Measurements from ENCODE around the gene KLK1. TPM values are rescaled to one million over a fixed set of nuclear protein-coding genes. Genes with fewer than 3 reads are reported as not detected.
A peak's percentile ranks its signal among the peaks of the same experiment; 100 is the strongest.

Gene KLK1
- total RNA-seq, 2 donors from 2014 or later: not detected

GRCh38 chr19:50797781-50798658, 25.6 kb downstream of the KLK1 start:
- no peak overlapping the region for H3K4me3 Mint-ChIP-seq
- H3K9me3 Mint-ChIP-seq: no peaks in the 10 kb centered on the region
- H3K4me1 Mint-ChIP-seq (ENCODE audit: low read depth in 2 of 2): peaks cover 11 to 12% of the 10 kb centered on the region in 2 donors
- no peak for ATAC-seq
- DNase-seq (ENCODE audit: low spot score): no peak
- no peaks in the 10 kb centered on the region for H3K27me3 Mint-ChIP-seq
- H3K27ac Mint-ChIP-seq: no peak overlapping the region
- peaks cover 12% of the 10 kb centered on the region for H3K36me3 Mint-ChIP-seq

- DNase-seq (ENCODE audit: low spot score) (no peak), ATAC-seq (no peak)
- Mint-ChIP-seq H3K27ac (no peak overlapping the region), H3K36me3 (peaks cover 7% of the 10 kb centered on the region), H3K9me3 (no peaks in the 10 kb centered on the region), H3K4me3 (no peak overlapping the region), H3K4me1 (ENCODE audit: low read depth in 2 of 2) (peaks cover 6 to 8% of the 10 kb centered on the region in 2 donors), H3K27me3 (no peaks in the 10 kb centered on the region)
These were observed 26.2 kb downstream of the KLK1 start for GRCh38 chr19:50797429-50797780.

- Mint-ChIP-seq H3K9me3 (no peaks in the 10 kb centered on the region), H3K27me3 (no peaks in the 10 kb centered on the region), H3K4me1 (ENCODE audit: low read depth in 2 of 2) (peaks cover 6 to 8% of the 10 kb centered on the region in 2 donors), H3K27ac (no peak overlapping the region), H3K36me3 (peaks cover 7% of the 10 kb centered on the region), H3K4me3 (no peak overlapping the region)
- DNase-seq (ENCODE audit: low spot score): no peak
- no peak for ATAC-seq
These were observed 26.8 kb downstream of the KLK1 start for GRCh38 chr19:50796634-50797428.

- DNase-seq (ENCODE audit: low spot score) (no peak), ATAC-seq (no peak)
- H3K9me3 Mint-ChIP-seq: no peaks in the 10 kb centered on the region
- no peaks in the 10 kb centered on the region for H3K27me3 Mint-ChIP-seq
- H3K27ac Mint-ChIP-seq: no peak overlapping the region
- peaks cover 5% of the 10 kb centered on the region for H3K36me3 Mint-ChIP-seq
- H3K4me1 Mint-ChIP-seq (ENCODE audit: low read depth in 2 of 2): peaks cover 6 to 9% of the 10 kb centered on the region in 2 donors
- H3K4me3 Mint-ChIP-seq: no peak overlapping the region
These were observed 27.4 kb downstream of the KLK1 start for GRCh38 chr19:50796128-50796633.

- Mint-ChIP-seq H3K4me3 (no peak overlapping the region), H3K27ac (no peak overlapping the region), H3K9me3 (no peaks in the 10 kb centered on the region), H3K27me3 (no peaks in the 10 kb centered on the region), H3K36me3 (peaks cover under 1% of the 10 kb centered on the region), H3K4me1 (ENCODE audit: low read depth in 2 of 2) (peaks cover 4 to 7% of the 10 kb centered on the region in 2 donors)
- no peak for DNase-seq (ENCODE audit: low spot score)
- ATAC-seq: no peak
These were observed 27.9 kb downstream of the KLK1 start for GRCh38 chr19:50795664-50796073.

- DNase-seq (ENCODE audit: low spot score) (no peak), ATAC-seq (peak in 1 of 2 donors; percentile 41)
- H3K27me3 Mint-ChIP-seq: no peaks in the 10 kb centered on the region
- no peaks in the 10 kb centered on the region for H3K9me3 Mint-ChIP-seq
- no peak overlapping the region for H3K4me3 Mint-ChIP-seq
- H3K36me3 Mint-ChIP-seq: no peaks in the 10 kb centered on the region
- H3K4me1 Mint-ChIP-seq (ENCODE audit: low read depth in 2 of 2): peaks cover 4% of the 10 kb centered on the region in 2 donors
- H3K27ac Mint-ChIP-seq: no peak overlapping the region
These were observed 28.5 kb downstream of the KLK1 start for GRCh38 chr19:50794876-50795663.

GRCh38 chr19:50794074-50794875, 29.3 kb downstream of the KLK1 start:
- H3K4me3 Mint-ChIP-seq: no peak overlapping the region
- H3K9me3 Mint-ChIP-seq: no peaks in the 10 kb centered on the region
- no peaks in the 10 kb centered on the region for H3K27me3 Mint-ChIP-seq
- H3K4me1 Mint-ChIP-seq (ENCODE audit: low read depth in 2 of 2): peaks cover 4% of the 10 kb centered on the region in 2 donors
- DNase-seq (ENCODE audit: low spot score) (no peak), ATAC-seq (peak in 1 of 2 donors; percentile 21)
- H3K27ac Mint-ChIP-seq: no peak overlapping the region
- no peaks in the 10 kb centered on the region for H3K36me3 Mint-ChIP-seq

GRCh38 chr19:50793558-50794065, 30.0 kb downstream of the KLK1 start:
- Mint-ChIP-seq H3K27ac (no peak overlapping the region), H3K36me3 (no peaks in the 10 kb centered on the region), H3K9me3 (no peaks in the 10 kb centered on the region), H3K4me1 (ENCODE audit: low read depth in 2 of 2) (peaks cover 4% of the 10 kb centered on the region in 2 donors), H3K27me3 (no peaks in the 10 kb centered on the region), H3K4me3 (no peak overlapping the region)
- ATAC-seq (no peak), DNase-seq (ENCODE audit: low spot score) (no peak)

- Mint-ChIP-seq H3K4me3 (no peak overlapping the region), H3K27me3 (no peaks in the 10 kb centered on the region), H3K36me3 (no peaks in the 10 kb centered on the region), H3K9me3 (no peaks in the 10 kb centered on the region), H3K27ac (no peak overlapping the region), H3K4me1 (ENCODE audit: low read depth in 2 of 2) (peaks cover 4% of the 10 kb centered on the region in 2 donors)
- ATAC-seq (no peak), DNase-seq (ENCODE audit: low spot score) (no peak)
These were observed 31.0 kb downstream of the KLK1 start for GRCh38 chr19:50792272-50793250.

- H3K9me3 Mint-ChIP-seq: no peaks in the 10 kb centered on the region
- no peak for DNase-seq (ENCODE audit: low spot score)
- H3K27ac Mint-ChIP-seq: no peak overlapping the region
- H3K27me3 Mint-ChIP-seq: no peaks in the 10 kb centered on the region
- H3K36me3 Mint-ChIP-seq: no peaks in the 10 kb centered on the region
- no peak for ATAC-seq
- no peak overlapping the region for H3K4me3 Mint-ChIP-seq
- H3K4me1 Mint-ChIP-seq (ENCODE audit: low read depth in 2 of 2): peaks cover 4% of the 10 kb centered on the region in 2 donors
These were observed 31.9 kb downstream of the KLK1 start for GRCh38 chr19:50791594-50792271.

- no peak overlapping the region for H3K27ac Mint-ChIP-seq
- H3K9me3 Mint-ChIP-seq: no peaks in the 10 kb centered on the region
- no peaks in the 10 kb centered on the region for H3K27me3 Mint-ChIP-seq
- ATAC-seq: no peak
- H3K4me3 Mint-ChIP-seq: no peak overlapping the region
- DNase-seq (ENCODE audit: low spot score): no peak
- no peaks in the 10 kb centered on the region for H3K36me3 Mint-ChIP-seq
- H3K4me1 Mint-ChIP-seq (ENCODE audit: low read depth in 2 of 2): peaks cover 4% of the 10 kb centered on the region in 2 donors
These were observed 32.6 kb downstream of the KLK1 start for GRCh38 chr19:50790922-50791467.

Data from natural killer cell treated with Interleukin-12 subunit alpha and Interleukin-12 subunit beta and Interleukin-15 and Interleukin-18, amount 100 ng/mL, for 72 hours (primary cell).